Measurements from ENCODE around the gene TRIO. TPM values are rescaled to one million over a fixed set of nuclear protein-coding genes. Genes with fewer than 3 reads are reported as not detected.

TRIO gene
- polyA plus RNA-seq, 3 donors: 83.4 to 102 (median 96.1) TPM

DNA sequence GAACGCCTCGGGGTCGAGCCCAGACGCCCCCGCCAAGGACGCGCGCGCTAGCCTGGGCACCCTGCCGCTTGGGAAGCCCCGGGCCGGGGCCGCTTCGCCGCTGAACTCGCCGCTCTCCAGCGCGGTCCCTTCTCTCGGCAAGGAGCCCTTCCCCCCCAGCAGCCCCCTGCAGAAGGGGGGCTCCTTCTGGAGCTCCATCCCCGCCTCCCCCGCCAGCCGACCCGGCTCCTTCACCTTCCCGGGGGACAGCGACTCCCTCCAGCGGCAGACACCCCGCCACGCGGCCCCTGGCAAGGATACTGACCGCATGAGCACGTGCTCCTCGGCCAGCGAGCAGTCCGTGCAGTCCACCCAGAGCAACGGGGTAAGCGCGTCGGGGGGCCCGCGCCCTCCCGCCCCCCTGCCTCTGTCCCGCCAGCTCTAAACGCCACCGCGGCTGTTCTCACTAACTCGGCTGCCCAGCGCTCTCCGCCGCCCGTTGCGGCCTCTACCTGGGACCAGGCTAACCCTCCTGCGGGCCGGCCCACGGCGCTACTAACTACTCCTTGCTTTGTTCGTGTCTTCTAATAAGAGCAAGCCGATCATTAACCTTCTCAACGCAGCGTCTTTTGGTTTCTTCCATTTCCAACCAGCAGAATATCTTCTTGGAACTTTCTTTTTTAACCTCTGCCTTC lies 344.9 kb downstream of the TRIO start:
- no peak for DNase-seq (ENCODE audit: low read depth in 3 of 3, low spot score in 2 of 3)

DNA sequence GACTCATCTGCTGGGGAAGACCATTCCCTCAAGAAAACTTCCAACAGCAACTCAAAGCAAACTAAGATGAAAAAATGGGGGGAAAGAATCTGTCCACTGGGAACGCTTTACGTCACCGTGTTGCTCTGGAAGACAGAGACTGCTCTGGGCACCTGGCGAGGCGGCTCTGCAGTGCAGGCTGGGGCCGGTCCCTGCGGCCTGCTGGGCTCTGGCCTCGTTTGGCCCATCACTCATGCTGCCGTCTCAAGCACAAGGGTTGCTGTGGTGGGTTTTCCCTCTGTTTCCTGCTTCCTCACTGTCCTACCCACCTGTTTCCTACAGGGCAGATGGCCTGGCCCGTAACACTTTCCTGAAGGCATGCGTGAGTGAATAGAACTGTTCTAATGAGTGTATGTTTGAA lies 345.6 kb downstream of the TRIO start:
- DNase-seq (ENCODE audit: low read depth in 3 of 3, low spot score in 2 of 3): no peak

- DNase-seq (ENCODE audit: low read depth in 3 of 3, low spot score in 2 of 3): no peak
Observed at GRCh38 chr5:14489643-14490042, 346.5 kb downstream of the TRIO start.

GRCh38 chr5:14490309-14490711 lies 347.2 kb downstream of the TRIO start:
- DNase-seq (ENCODE audit: low read depth in 3 of 3, low spot score in 2 of 3): no peak

GRCh38 chr5:14491015-14491915 lies 348.1 kb downstream of the TRIO start:
- no peak for DNase-seq (ENCODE audit: low read depth in 3 of 3, low spot score in 2 of 3)

DNA sequence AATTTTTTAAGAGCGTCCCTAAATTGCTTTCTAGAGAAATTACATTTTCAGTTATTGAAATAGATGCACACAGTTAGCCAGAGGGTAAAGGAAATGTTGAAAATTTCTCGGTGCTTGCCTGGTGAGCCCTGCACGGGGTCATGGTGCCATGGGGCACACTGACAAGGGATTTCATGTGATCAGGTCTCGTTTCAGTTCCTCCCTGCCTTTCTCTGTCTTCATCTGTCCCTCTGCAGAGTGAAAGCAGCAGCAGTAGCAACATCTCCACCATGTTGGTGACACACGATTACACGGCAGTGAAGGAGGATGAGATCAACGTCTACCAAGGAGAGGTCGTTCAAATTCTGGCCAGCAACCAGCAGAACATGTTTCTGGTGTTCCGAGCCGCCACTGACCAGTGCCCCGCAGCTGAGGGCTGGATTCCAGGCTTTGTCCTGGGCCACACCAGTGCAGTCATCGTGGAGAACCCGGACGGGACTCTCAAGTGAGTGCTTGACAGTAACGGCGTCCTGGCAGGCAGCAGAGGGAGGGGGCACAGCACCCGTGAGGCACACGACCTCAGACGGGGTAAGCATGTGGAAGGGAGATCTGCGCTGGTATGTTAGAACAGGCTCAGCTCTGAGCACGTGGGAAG lies 349.3 kb downstream of the TRIO start:
- no peak for DNase-seq (ENCODE audit: low read depth in 3 of 3, low spot score in 2 of 3)

GRCh38 chr5:14495301-14495700 lies 352.2 kb downstream of the TRIO start:
- DNase-seq (ENCODE audit: low read depth in 3 of 3, low spot score in 2 of 3): no peak

- no peak for DNase-seq (ENCODE audit: low read depth in 3 of 3, low spot score in 2 of 3)
Observed at GRCh38 chr5:14497311-14497710, 354.2 kb downstream of the TRIO start.

GRCh38 chr5:14501353-14502293 lies 358.5 kb downstream of the TRIO start:
- no peak for DNase-seq (ENCODE audit: low read depth in 3 of 3, low spot score in 2 of 3)

DNA sequence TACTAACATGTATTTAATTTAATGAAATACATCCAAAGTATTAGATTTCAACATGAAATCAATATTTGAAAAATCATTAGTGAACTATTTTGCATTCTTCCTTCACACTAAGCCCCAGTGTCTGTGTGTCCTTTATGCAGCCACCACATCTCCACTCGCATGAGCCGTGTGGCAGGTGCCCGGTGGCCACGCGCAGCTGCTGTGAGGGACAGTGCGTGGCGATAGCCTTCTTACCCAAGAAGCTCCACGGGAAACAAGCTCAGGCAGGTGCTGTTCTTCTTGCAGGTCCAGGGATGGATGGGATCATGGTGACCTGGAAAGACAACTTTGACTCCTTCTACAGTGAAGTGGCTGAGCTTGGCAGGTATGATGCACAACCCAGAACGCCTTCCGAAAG lies 359.1 kb downstream of the TRIO start:
- no peak for DNase-seq (ENCODE audit: low read depth in 3 of 3, low spot score in 2 of 3)

DNA sequence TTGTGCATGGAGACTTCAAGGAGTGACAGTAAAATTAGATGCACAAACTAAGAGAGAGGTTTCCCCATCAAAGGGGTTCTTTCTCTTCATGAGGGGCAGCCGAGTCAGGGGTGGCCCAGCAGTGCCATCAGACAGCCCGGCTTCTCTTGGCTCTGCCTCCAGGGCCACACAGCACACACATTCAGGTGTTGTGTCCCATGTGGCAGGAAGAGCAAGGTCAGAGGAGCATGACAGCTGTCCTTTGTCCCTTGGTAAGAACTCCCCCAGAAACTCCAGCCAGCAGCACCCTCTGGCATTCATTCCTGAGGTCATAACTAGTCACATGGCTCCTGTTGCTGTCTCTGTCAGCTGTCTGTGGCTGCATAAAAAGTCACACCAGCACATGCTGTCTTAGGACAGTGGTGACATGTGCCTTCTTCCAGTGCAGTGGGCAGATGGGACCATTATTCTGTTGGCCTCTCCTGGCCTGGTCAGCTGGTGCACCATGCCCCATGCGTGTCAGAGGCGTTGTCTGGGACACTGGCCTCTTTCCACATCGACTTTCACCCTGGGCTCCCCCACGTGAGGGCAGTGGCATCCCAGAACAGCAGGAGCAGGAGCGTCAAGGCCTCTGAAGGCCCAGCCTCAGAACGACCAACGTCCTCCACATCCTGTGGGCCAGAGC lies 360.0 kb downstream of the TRIO start:
- no peak for DNase-seq (ENCODE audit: low read depth in 3 of 3, low spot score in 2 of 3)

- no peak for DNase-seq (ENCODE audit: low read depth in 3 of 3, low spot score in 2 of 3)
Observed at GRCh38 chr5:14503681-14504331, 360.7 kb downstream of the TRIO start.

GRCh38 chr5:14504332-14504727 lies 361.2 kb downstream of the TRIO start:
- DNase-seq (ENCODE audit: low read depth in 3 of 3, low spot score in 2 of 3): no peak

GRCh38 chr5:14504816-14505215 lies 361.7 kb downstream of the TRIO start:
- DNase-seq (ENCODE audit: low read depth in 3 of 3, low spot score in 2 of 3): no peak

DNA sequence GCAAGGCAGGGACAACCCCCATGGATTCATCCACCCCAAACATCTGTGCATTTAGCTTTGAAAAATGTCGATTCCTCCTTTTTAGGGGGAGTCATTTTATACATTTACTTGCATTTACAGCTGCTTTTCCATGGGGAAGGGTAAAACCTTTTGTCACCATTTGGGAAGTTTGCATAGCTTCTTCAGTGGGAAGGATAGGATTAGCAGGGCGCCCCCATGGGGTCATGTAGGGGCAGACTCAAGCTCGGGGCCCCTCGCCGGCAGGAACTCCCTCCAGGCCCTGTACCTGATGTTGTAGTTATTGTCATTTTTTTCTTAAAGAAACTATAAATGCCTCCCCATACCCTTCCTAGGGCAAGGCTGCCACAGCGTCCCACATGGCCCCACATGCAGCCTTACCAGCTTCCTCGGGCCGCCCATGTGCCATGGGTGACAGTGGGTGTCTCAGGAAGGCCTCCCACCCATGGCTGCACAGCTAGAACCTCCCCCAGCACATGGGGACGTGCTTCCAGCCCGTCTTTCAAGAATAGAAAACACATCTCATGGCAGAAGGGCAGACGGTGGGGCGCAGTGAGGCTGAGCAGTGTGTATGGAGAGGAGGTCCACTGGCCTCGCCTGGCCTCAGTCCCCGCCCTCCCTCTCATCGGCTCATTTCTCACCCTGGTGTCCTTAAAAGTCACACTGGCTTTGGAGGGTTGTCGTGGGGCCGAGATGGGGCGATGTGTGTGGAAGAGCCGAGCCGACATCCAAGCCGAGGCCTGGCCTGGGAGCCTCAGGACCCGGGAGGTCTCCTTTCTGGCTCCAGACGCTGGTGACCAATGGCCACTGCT lies 362.4 kb downstream of the TRIO start:
- DNase-seq (ENCODE audit: low read depth in 3 of 3, low spot score in 2 of 3): no peak

- no peak for DNase-seq (ENCODE audit: low read depth in 3 of 3, low spot score in 2 of 3)
Observed at GRCh38 chr5:14506140-14506538, 363.0 kb downstream of the TRIO start.

DNA sequence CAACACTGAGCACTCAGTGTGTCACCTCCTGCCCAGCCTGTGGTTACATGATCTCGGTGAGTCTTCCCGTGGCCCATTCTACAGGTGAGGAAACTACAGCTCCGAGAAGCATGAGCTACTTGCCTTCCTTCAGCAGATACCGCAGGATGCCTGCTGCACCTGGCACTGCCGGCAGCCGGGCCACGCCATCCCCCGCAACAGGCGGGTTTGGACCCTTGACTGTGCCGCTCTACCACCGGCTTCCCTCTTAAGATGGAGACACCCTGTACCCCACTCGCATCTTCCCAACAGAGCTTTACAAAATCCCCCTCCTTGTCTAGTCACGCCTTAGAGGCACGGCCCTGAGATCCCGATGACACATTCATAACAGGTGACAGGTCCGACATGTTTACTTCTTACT lies 363.5 kb downstream of the TRIO start:
- no peak for DNase-seq (ENCODE audit: low read depth in 3 of 3, low spot score in 2 of 3)

DNA sequence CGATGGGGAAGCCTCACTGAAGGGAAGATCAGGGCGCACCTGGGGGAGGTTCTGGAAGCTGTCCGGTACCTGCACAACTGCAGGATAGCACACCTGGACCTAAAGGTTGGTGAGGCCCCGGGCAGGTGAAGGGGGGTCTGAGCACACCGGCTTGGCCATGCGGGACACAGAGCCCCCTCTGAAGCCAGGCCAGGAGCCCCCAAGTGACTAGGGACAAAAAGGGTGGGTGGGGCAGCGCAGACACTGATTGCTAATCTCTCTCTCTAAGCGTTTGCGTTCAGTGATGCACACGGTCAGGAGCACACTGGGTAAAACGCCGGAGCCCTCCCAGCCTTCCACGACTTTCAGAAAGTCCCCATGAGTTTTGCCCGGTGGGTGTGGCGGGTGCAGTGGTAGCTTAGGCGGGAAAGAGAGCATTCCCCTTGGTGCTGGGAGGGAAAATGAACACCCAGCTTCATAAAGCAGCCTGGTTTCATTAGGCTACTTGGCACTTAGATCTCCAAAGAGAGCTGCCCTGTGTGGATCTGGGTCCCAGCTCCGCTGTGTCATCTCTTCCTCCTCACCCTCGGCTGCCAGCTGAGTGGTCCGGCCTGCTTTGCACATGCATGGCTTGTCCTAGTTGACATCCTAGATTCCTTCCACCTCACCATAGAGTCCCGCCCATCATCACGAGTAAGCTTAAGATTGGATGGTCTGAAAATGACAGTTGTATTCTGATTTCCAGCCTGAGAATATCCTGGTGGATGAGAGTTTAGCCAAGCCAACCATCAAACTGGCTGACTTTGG lies 364.2 kb downstream of the TRIO start:
- DNase-seq (ENCODE audit: low read depth in 3 of 3, low spot score in 2 of 3): no peak
